ENCODE data around the gene LPAR2.

DNA sequence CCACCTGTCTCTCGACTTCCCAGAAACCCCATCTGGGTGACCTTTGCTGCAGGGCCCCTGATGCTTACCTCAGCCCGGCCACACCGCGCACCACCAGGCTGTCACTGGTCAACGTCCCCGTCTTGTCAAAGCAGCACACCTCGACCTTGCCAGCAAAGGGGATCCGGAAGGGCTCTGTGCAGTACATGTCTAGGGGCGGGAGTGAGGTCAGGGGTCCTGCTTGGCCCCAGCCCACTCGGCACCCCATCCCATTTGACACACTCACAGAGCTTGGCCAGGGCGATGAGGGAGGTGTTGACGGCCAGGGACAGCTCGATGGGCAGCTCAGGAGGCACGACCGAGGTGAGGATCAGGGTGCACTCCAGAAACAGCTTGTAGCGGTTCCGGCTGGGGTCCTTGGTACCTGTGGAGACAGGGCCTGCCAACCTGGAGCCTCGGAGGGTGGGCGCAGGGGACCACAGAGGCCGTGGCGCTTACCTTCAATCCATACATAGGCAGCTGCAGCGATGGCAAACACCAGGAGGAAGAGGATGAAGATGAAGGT, 27.1 kb upstream of the LPAR2 start:
- TF ChIP-seq, protein P1, sequence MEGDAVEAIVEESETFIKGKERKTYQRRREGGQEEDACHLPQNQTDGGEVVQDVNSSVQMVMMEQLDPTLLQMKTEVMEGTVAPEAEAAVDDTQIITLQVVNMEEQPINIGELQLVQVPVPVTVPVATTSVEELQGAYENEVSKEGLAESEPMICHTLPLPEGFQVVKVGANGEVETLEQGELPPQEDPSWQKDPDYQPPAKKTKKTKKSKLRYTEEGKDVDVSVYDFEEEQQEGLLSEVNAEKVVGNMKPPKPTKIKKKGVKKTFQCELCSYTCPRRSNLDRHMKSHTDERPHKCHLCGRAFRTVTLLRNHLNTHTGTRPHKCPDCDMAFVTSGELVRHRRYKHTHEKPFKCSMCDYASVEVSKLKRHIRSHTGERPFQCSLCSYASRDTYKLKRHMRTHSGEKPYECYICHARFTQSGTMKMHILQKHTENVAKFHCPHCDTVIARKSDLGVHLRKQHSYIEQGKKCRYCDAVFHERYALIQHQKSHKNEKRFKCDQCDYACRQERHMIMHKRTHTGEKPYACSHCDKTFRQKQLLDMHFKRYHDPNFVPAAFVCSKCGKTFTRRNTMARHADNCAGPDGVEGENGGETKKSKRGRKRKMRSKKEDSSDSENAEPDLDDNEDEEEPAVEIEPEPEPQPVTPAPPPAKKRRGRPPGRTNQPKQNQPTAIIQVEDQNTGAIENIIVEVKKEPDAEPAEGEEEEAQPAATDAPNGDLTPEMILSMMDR (conservative IDR thresholded peaks at IDR 0.05; ENCODE audit: low read depth in 2 of 2): no peak
- TF ChIP-seq EZH2 (IDR thresholded peaks at IDR 0.05; ENCODE audit: low read depth, unreplicated experiment) (no peak), EZH2phosphoT487 (IDR thresholded peaks at IDR 0.05; ENCODE audit: unreplicated experiment) (no peak), CREB1 (CRISPR knock-in tag; IDR thresholded peaks at IDR 0.05; ENCODE audit: low read depth) (no peak), POLR2AphosphoS5 (IDR thresholded peaks at IDR 0.05; ENCODE audit: low read depth) (no peak), ZNF114 (CRISPR knock-in tag; IDR thresholded peaks at IDR 0.05) (no peak), STAT1 (IDR thresholded peaks at IDR 0.05; ENCODE audit: unreplicated experiment) (no peak), NANOG (IDR thresholded peaks at IDR 0.05; ENCODE audit: borderline replicate concordance) (no peak), JUNB (IDR thresholded peaks at IDR 0.05; ENCODE audit: unreplicated experiment) (no peak), ZNF331 (CRISPR knock-in tag; IDR thresholded peaks at IDR 0.05; ENCODE audit: low read depth) (no peak)
- TF ChIP-seq, protein P2, sequence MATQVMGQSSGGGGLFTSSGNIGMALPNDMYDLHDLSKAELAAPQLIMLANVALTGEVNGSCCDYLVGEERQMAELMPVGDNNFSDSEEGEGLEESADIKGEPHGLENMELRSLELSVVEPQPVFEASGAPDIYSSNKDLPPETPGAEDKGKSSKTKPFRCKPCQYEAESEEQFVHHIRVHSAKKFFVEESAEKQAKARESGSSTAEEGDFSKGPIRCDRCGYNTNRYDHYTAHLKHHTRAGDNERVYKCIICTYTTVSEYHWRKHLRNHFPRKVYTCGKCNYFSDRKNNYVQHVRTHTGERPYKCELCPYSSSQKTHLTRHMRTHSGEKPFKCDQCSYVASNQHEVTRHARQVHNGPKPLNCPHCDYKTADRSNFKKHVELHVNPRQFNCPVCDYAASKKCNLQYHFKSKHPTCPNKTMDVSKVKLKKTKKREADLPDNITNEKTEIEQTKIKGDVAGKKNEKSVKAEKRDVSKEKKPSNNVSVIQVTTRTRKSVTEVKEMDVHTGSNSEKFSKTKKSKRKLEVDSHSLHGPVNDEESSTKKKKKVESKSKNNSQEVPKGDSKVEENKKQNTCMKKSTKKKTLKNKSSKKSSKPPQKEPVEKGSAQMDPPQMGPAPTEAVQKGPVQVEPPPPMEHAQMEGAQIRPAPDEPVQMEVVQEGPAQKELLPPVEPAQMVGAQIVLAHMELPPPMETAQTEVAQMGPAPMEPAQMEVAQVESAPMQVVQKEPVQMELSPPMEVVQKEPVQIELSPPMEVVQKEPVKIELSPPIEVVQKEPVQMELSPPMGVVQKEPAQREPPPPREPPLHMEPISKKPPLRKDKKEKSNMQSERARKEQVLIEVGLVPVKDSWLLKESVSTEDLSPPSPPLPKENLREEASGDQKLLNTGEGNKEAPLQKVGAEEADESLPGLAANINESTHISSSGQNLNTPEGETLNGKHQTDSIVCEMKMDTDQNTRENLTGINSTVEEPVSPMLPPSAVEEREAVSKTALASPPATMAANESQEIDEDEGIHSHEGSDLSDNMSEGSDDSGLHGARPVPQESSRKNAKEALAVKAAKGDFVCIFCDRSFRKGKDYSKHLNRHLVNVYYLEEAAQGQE (IDR thresholded peaks at IDR 0.05; ENCODE audit: unreplicated experiment): no peak
- TF ChIP-seq, protein P3, sequence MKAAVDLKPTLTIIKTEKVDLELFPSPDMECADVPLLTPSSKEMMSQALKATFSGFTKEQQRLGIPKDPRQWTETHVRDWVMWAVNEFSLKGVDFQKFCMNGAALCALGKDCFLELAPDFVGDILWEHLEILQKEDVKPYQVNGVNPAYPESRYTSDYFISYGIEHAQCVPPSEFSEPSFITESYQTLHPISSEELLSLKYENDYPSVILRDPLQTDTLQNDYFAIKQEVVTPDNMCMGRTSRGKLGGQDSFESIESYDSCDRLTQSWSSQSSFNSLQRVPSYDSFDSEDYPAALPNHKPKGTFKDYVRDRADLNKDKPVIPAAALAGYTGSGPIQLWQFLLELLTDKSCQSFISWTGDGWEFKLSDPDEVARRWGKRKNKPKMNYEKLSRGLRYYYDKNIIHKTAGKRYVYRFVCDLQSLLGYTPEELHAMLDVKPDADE (IDR thresholded peaks at IDR 0.05): no peak

Data from GM23338 (cell line).